ENCODE data around the gene FAM47E.

The FAM47E gene

GRCh38 chr4:76204936-76205335 lies 46.6 kb upstream of the FAM47E start:
- CTCF ChIA-PET = interaction anchor here (1.9 kb wide), 1 partner anchor 25 kb away, joined by 11 read pairs; no protein-coding TSS in a partner anchor
- POLR2A ChIA-PET = no interaction called here
- H3K4me3 ChIP-seq (ENCODE audit: low read depth, low read length) = no peak overlapping the region
- no peak for TF ChIP-seq ZFP37 (tag by site-specific recombination; IDR thresholded peaks at IDR 0.05)
- TF ChIP-seq ZNF792 (tag by site-specific recombination; IDR thresholded peaks at IDR 0.05) = no peak
- no peak for TF ChIP-seq KLF10 (tag by site-specific recombination; IDR thresholded peaks at IDR 0.05)
- TF ChIP-seq ZNF121 (tag by site-specific recombination; IDR thresholded peaks at IDR 0.05) = peak; percentile 69; the same call in 1 of the 2 replicates
- H3K27ac ChIP-seq (ENCODE audit: extremely low read depth, low read depth, low read length) = no peak overlapping the region
- no peaks in the 10 kb centered on the region for H3K9me3 ChIP-seq (ENCODE audit: control insufficient read depth, insufficient read depth, low read depth, low read length)
- no peaks in the 10 kb centered on the region for H3K4me1 ChIP-seq (ENCODE audit: control insufficient read depth, insufficient read depth, low read length)
- no peaks in the 10 kb centered on the region for H3K36me3 ChIP-seq (ENCODE audit: control insufficient read depth in 2 of 2, insufficient read depth in 1 of 2, low read length in 2 of 2)

- H3K4me1 ChIP-seq (ENCODE audit: control insufficient read depth, insufficient read depth, low read length) = no peaks in the 10 kb centered on the region
- H3K9me3 ChIP-seq (ENCODE audit: control insufficient read depth, insufficient read depth, low read depth, low read length) = no peaks in the 10 kb centered on the region
- TF ChIP-seq ZNF223 (tag by site-specific recombination; IDR thresholded peaks at IDR 0.05) (no peak), ZNF558 (tag by site-specific recombination; IDR thresholded peaks at IDR 0.05) (no peak), ZSCAN30 (tag by site-specific recombination; IDR thresholded peaks at IDR 0.05) (no peak), ZNF664 (tag by site-specific recombination; IDR thresholded peaks at IDR 0.05) (no peak), KLF7 (tag by site-specific recombination; IDR thresholded peaks at IDR 0.05; ENCODE audit: borderline replicate concordance) (no peak), ZNF280D (tag by site-specific recombination; IDR thresholded peaks at IDR 0.05) (no peak), ZNF843 (tag by site-specific recombination; IDR thresholded peaks at IDR 0.05) (no peak), ZNF140 (tag by site-specific recombination; IDR thresholded peaks at IDR 0.05) (no peak)
- ChIA-PET POLR2A (no interaction called here), CTCF (interaction anchor here (1.9 kb wide), 1 partner anchor 25 kb away, joined by 11 read pairs; no protein-coding TSS in a partner anchor)
- no peak overlapping the region for H3K4me3 ChIP-seq (ENCODE audit: low read depth, low read length)
- H3K27ac ChIP-seq (ENCODE audit: extremely low read depth, low read depth, low read length) = no peak overlapping the region
- no peaks in the 10 kb centered on the region for H3K36me3 ChIP-seq (ENCODE audit: control insufficient read depth in 2 of 2, insufficient read depth in 1 of 2, low read length in 2 of 2)
These were observed 46.0 kb upstream of the FAM47E start for GRCh38 chr4:76205476-76205875.

GRCh38 chr4:76206222-76206942 lies 45.1 kb upstream of the FAM47E start:
- H3K4me1 ChIP-seq (ENCODE audit: control insufficient read depth, insufficient read depth, low read length) = no peaks in the 10 kb centered on the region
- ChIA-PET POLR2A (no interaction called here), CTCF (interaction anchor here (0.8 kb wide), 1 partner anchor 26 kb away, joined by 3 read pairs; no protein-coding TSS in a partner anchor)
- H3K36me3 ChIP-seq (ENCODE audit: control insufficient read depth in 2 of 2, insufficient read depth in 1 of 2, low read length in 2 of 2) = no peaks in the 10 kb centered on the region
- H3K9me3 ChIP-seq (ENCODE audit: control insufficient read depth, insufficient read depth, low read depth, low read length) = no peaks in the 10 kb centered on the region
- no peak overlapping the region for H3K27ac ChIP-seq (ENCODE audit: extremely low read depth, low read depth, low read length)
- H3K4me3 ChIP-seq (ENCODE audit: low read depth, low read length) = no peak overlapping the region
- TF ChIP-seq ZNF174 (tag by site-specific recombination; IDR thresholded peaks at IDR 0.05) (no peak), PRDM4 (tag by site-specific recombination; IDR thresholded peaks at IDR 0.05) (no peak), AEBP2 (tag by site-specific recombination; IDR thresholded peaks at IDR 0.05; ENCODE audit: borderline replicate concordance) (no peak), TCF7L2 (IDR thresholded peaks at IDR 0.05; ENCODE audit: borderline replicate concordance, low read depth, low read length) (peak; percentile 54; the same call in 1 of the 2 replicates), ATF2 (tag by site-specific recombination; IDR thresholded peaks at IDR 0.05; ENCODE audit: low read depth) (peak; percentile 76), ZBTB1 (tag by site-specific recombination; IDR thresholded peaks at IDR 0.05) (no peak), ZBTB17 (tag by site-specific recombination; IDR thresholded peaks at IDR 0.05) (no peak)

All from HEK293 (cell line).